GM12801 (cell line): ENCODE data around the gene THADA.

Source experiments
- CTCF ChIP-seq: IDR thresholded peaks from one replicate; pipeline ENCODE4 v1.5.1; 2011; ENCODE audit warnings: control low read depth; ENCODE audit not compliant: insufficient read length; ENCODE audit errors: extremely low read depth

The THADA gene

GRCh38 chr2:43452318-43452731 lies 143.5 kb downstream of the THADA start:
- TF ChIP-seq CTCF, result no peak

GRCh38 chr2:43450617-43451016 lies 145.2 kb downstream of the THADA start:
- no peak for TF ChIP-seq CTCF

GRCh38 chr2:43448822-43449110 lies 147.1 kb downstream of the THADA start:
- no peak for TF ChIP-seq CTCF

- TF ChIP-seq CTCF, result no peak
These were observed 147.6 kb downstream of the THADA start for GRCh38 chr2:43448011-43448821.

GRCh38 chr2:43445781-43446180 lies 150.1 kb downstream of the THADA start:
- no peak for TF ChIP-seq CTCF

- no peak for TF ChIP-seq CTCF
These were observed 150.7 kb downstream of the THADA start for GRCh38 chr2:43444989-43445645.

GRCh38 chr2:43443282-43443681 lies 152.6 kb downstream of the THADA start:
- no peak for TF ChIP-seq CTCF
